RWPE2 (cell line): ENCODE measurements around the gene AR.

Source experiments
- ATAC-seq: fragments of 200-7000 bp; cut with Tn5 transposase; 3 replicates; pipeline ENCODE4 v1.9.1; 2021; ENCODE audit warnings: low read depth
- DNase-seq: peaks from one replicate; pipeline ENCODE4 v3.0.0-alpha.2; 2020; ENCODE audit warnings: low spot score
- H3K27ac ChIP-seq: fragments of 450-650 bp; 2 replicates; pipeline ENCODE4 v1.5.1; 2017; ENCODE audit warnings: mild to moderate bottlenecking; ENCODE audit not compliant: poor library complexity, severe bottlenecking
- H3K27me3 ChIP-seq: fragments of 250-450 bp; sonication (Bioruptor Pico); 2 replicates; pipeline ENCODE4 v1.5.1; 2021; ENCODE audit warnings: mild to moderate bottlenecking, moderate library complexity; ENCODE audit not compliant: insufficient read depth, poor library complexity, severe bottlenecking
- H3K36me3 ChIP-seq: fragments of 250-450 bp; sonication (Bioruptor Pico); 2 replicates; pipeline ENCODE4 v1.5.1; 2020; ENCODE audit warnings: low read depth, mild to moderate bottlenecking, moderate library complexity
- H3K4me1 ChIP-seq: fragments of 250-450 bp; sonication (Bioruptor Pico); 2 replicates; pipeline ENCODE4 v1.5.1; 2021; ENCODE audit warnings: mild to moderate bottlenecking, moderate library complexity; ENCODE audit not compliant: insufficient read depth, poor library complexity, severe bottlenecking
- H3K4me3 ChIP-seq: fragments of 250-450 bp; sonication (Bioruptor Pico); 2 replicates; pipeline ENCODE4 v1.5.1; 2021; ENCODE audit warnings: mild to moderate bottlenecking, moderate library complexity; ENCODE audit not compliant: severe bottlenecking
- H3K9me3 ChIP-seq: fragments of 250-450 bp; sonication (Bioruptor Pico); 2 replicates; pipeline ENCODE4 v1.5.1; 2021; ENCODE audit warnings: mild to moderate bottlenecking, moderate library complexity; ENCODE audit not compliant: severe bottlenecking
- TF ChIP-seq, protein P1 (sequence below): fragments of 450-650 bp; IDR thresholded peaks from one replicate; pipeline ENCODE4 v1.5.1; 2017; ENCODE audit warnings: mild to moderate bottlenecking, moderate library complexity; ENCODE audit not compliant: poor library complexity, severe bottlenecking

Gene AR

DNA sequence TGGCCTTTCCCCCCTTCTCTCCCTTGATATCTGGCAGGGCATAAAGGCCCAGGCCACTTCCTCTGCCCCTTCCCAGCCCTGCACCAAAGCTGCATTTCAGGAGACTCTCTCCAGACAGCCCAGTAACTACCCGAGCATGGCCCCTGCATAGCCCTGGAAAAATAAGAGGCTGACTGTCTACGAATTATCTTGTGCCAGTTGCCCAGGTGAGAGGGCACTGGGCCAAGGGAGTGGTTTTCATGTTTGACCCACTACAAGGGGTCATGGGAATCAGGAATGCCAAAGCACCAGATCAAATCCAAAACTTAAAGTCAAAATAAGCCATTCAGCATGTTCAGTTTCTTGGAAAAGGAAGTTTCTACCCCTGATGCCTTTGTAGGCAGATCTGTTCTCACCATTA is 183.8 kb downstream of the AR start:
- Histone ChIP-seq H3K36me3 (no peaks in the 10 kb centered on the region), H3K27me3 (no peaks in the 10 kb centered on the region), H3K4me3 (no peak overlapping the region), H3K9me3 (no peaks in the 10 kb centered on the region), H3K4me1 (no peaks in the 10 kb centered on the region), H3K27ac (no peak overlapping the region)
- ATAC-seq (no peak), DNase-seq (no peak)
- TF ChIP-seq, protein P1, sequence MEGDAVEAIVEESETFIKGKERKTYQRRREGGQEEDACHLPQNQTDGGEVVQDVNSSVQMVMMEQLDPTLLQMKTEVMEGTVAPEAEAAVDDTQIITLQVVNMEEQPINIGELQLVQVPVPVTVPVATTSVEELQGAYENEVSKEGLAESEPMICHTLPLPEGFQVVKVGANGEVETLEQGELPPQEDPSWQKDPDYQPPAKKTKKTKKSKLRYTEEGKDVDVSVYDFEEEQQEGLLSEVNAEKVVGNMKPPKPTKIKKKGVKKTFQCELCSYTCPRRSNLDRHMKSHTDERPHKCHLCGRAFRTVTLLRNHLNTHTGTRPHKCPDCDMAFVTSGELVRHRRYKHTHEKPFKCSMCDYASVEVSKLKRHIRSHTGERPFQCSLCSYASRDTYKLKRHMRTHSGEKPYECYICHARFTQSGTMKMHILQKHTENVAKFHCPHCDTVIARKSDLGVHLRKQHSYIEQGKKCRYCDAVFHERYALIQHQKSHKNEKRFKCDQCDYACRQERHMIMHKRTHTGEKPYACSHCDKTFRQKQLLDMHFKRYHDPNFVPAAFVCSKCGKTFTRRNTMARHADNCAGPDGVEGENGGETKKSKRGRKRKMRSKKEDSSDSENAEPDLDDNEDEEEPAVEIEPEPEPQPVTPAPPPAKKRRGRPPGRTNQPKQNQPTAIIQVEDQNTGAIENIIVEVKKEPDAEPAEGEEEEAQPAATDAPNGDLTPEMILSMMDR = no peak

DNA sequence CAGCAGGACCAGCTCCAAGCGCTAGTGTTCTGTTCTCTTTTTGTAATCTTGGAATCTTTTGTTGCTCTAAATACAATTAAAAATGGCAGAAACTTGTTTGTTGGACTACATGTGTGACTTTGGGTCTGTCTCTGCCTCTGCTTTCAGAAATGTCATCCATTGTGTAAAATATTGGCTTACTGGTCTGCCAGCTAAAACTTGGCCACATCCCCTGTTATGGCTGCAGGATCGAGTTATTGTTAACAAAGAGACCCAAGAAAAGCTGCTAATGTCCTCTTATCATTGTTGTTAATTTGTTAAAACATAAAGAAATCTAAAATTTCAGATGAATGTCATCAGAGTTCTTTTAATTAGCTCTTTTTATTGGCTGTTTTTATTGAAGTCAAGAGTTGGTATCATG is 186.5 kb downstream of the AR start:
- no peaks in the 10 kb centered on the region for H3K27me3 ChIP-seq
- ATAC-seq (no peak), DNase-seq (no peak)
- TF ChIP-seq, protein P1 = no peak
- H3K4me3 ChIP-seq = no peak overlapping the region
- H3K27ac ChIP-seq = no peak overlapping the region
- H3K9me3 ChIP-seq = no peaks in the 10 kb centered on the region
- no peaks in the 10 kb centered on the region for H3K36me3 ChIP-seq
- H3K4me1 ChIP-seq = no peaks in the 10 kb centered on the region

DNA sequence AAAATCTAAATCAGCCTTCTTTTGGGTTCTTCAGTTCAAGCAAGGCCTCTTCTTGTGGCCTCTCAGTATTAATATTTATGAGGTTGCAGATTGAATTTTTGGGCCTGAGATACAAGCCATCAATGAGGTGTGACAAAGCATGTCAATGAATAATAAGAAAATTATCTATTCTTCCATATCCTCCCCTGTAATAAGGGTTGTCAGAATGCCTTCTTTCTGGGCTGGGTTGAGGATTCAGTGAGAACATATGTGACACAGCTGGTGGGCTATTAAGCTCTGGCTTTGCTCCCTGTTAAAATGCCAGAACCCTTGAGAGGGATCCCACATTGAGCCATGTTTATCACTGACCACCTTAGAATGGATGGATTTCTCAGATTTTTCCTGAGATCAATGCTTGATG is 187.2 kb downstream of the AR start:
- Histone ChIP-seq H3K27ac (no peak overlapping the region), H3K9me3 (no peaks in the 10 kb centered on the region), H3K36me3 (no peaks in the 10 kb centered on the region), H3K4me1 (no peaks in the 10 kb centered on the region), H3K27me3 (no peaks in the 10 kb centered on the region), H3K4me3 (no peak overlapping the region)
- TF ChIP-seq, protein P1 = no peak
- ATAC-seq = no peak
- DNase-seq = no peak

DNA sequence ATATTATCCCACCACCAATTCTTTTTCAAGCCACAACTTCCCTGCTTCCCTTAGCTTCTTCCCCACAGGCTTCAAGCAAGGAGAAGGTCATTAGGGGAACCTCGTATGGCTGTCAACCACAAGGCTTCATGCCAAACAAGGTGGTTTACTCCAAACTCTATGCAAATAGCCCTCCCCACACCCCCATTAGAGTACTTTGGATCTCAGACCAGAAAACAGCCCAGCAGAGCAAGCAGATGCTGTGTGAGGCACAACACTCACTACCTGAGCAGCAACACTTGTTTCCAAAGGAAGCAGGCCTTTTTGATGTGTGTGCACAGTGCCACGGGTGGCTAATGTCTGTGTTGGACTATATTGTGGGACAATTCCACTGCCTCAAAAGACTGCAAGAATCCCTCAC is 189.0 kb downstream of the AR start:
- no peak overlapping the region for H3K27ac ChIP-seq
- no peak for ATAC-seq

DNA sequence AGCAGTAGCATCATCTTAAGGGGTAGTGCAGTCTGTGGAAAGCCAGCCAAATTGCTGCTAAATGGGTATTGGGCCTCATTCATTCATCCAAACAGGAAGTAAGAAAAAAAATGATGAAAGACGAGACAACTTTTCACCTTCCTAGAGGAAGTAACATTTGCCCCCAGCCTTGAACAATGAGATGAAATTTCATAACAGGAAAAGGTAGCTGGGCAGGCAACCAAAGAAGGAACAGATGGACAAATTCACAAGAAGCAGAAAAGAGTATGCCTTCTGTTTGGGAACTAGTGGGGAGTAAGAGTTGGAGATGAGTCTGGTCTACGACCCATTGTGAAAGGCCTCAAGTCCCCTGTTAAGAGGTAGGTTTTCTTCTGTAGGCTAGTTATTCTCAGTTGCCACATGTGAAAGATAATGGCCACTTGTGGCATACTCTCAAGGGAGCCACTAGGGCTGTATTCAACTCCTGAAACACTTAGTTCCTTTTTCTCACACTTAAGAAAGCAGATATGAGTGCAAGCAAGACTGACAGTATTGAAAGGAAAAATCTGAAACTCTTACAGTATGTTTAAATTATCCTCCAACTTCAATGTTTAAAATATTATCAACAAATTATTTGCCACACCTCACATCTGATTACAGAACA is 190.4 kb downstream of the AR start:
- no peaks in the 10 kb centered on the region for H3K27me3 ChIP-seq
- DNase-seq (no peak), ATAC-seq (no peak)
- H3K4me1 ChIP-seq = no peaks in the 10 kb centered on the region
- H3K4me3 ChIP-seq = no peak overlapping the region
- no peaks in the 10 kb centered on the region for H3K9me3 ChIP-seq
- H3K27ac ChIP-seq = no peak overlapping the region
- TF ChIP-seq, protein P1 = no peak
- H3K36me3 ChIP-seq = no peaks in the 10 kb centered on the region

More for the DNA sequence above, 189.0 kb downstream of the AR start:
- TF ChIP-seq, protein P1 = no peak
- Histone ChIP-seq H3K4me3 (no peak overlapping the region), H3K4me1 (no peaks in the 10 kb centered on the region), H3K9me3 (no peaks in the 10 kb centered on the region), H3K27me3 (no peaks in the 10 kb centered on the region), H3K36me3 (no peaks in the 10 kb centered on the region)
- DNase-seq = no peak
